Psoas muscle (tissue), 8 donors: ENCODE data around the gene TRPM3. TPM values are rescaled to one million over a fixed set of nuclear protein-coding genes. Genes with fewer than 3 reads are reported as not detected.

Source experiments
- ATAC-seq, 4 donors: fragments of 200-7000 bp; cut with Tn5 transposase; one replicate each; pipeline ENCODE4 v1.9.1; 2020; ENCODE audit warnings: moderate library complexity in 3 of 4, mild to moderate bottlenecking in 2 of 4
- DNase-seq, 2 donors: peaks; one replicate each; pipeline ENCODE4 v3.0.0-alpha.2; 2020
- H3K27ac ChIP-seq: fragments of 200-600 bp; one replicate; pipeline ENCODE4 v1.8.0; 2022
- H3K27me3 ChIP-seq, 3 donors: fragments of 200-600 bp in 1 of 3; one replicate each; pipeline versions ENCODE4 v1.6.1 to v1.8.0; 2013 to 2022; ENCODE audit warnings: low read length in 2 of 3, mild to moderate bottlenecking in 2 of 3, moderate library complexity in 1 of 3; ENCODE audit not compliant: insufficient read depth in 3 of 3
- H3K36me3 ChIP-seq, 2 donors: fragments of 200-600 bp in 1 of 2; one replicate each; pipeline versions ENCODE4 v1.6.1 to v1.8.0; 2013 to 2022; ENCODE audit warnings: low read depth in 1 of 2, mild to moderate bottlenecking in 1 of 2, moderate library complexity in 1 of 2; ENCODE audit not compliant: insufficient read depth in 1 of 2
- H3K4me1 ChIP-seq: fragments of 200-600 bp; one replicate; pipeline ENCODE4 v1.8.0; 2022
- H3K4me3 ChIP-seq: fragments of 200-600 bp; one replicate; pipeline ENCODE4 v1.8.0; 2022; ENCODE audit warnings: mild to moderate bottlenecking
- H3K9me3 ChIP-seq: fragments of 200-600 bp; one replicate; pipeline ENCODE4 v1.8.0; 2022
- WGBS, 3 donors: extraction: QIAGEN DNeasy Blood & Tissue Kit; methylation state at CpG; one replicate each; pipeline versions ENCODE4 v1.1.6 to v1.1.7; 2013; 5-methylcytosine and 5-hydroxymethylcytosine counted together
- intact Hi-C, 2 donors: fragments of 100-400 bp; cut with DNase I; formaldehyde crosslinking; loops; one replicate each; pipeline versions ENCODE4 v1.11.0 to v1.14.2; 2022
- polyA plus RNA-seq, 3 donors: library from polyadenylated mRNA; stranded (reverse); fragments of 200-250 nt; gene quantifications; one replicate each; pipeline ENCODE4 v1.2.3, GENCODE V29; 2013
- total RNA-seq, 4 donors: library from RNA; stranded (reverse); fragmentation: NEBNext Ultra II Directional in 2 of 4; extraction: Animal tissue kit (Norgen Biotek cat#: 25700) in 2 of 4; gene quantifications; one replicate each; pipeline versions ENCODE4 v1.2.1 to v1.2.4, GENCODE V29; 2021 to 2023
- TF ChIP-seq, protein P1 (sequence below): fragments of 200-600 bp; IDR thresholded peaks from one replicate; pipeline ENCODE4 v1.8.0; 2022; ENCODE audit warnings: antibody characterized with exemption
- donor health status: healthy with polysubstance abuse.
- donor health status: DM: no; HTN: no; CAD: no; lungs with moderate emphysema.
- donor health status: Bipolar disorder and iron deficiency.
- donor health status: healthy.
- donor health status: DM: yes; HTN: yes; CAD: no.
- donor health status: DM: no; HTN: no; CAD: no.
- donor health status: DM: no; HTN: no; CAD: no.
- donor health status: DM: yes; HTN: yes; CAD: no.

Gene TRPM3
- total and polyA plus RNA-seq, 7 donors = 0.01 to 0.16 (median 0.06) TPM; not detected in 3

DNA sequence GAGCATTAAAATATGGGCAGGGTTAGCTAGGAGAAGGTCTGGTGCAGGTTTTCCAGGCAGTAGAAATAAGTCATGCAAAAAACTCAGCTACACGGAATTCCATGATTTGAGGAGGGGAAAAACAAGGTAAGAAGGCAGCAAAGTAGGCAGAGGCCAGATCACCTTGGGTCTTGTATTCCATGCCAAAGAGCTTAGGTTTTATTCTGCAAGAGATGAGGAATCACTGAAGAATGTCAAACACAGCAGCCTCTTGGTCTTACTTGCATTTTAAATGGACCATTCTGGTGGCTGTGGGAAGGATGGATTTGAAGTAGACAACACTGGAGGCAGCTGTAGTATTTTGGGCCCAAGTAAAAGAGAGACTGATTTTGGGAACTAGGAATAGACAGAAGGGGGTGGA lies 8.6 kb downstream of the TRPM3 start:
- 77 to 88% (median 84%) methylated on average over 1 of the region's 1 CpG for WGBS, 3 donors
- TF ChIP-seq, protein P1, sequence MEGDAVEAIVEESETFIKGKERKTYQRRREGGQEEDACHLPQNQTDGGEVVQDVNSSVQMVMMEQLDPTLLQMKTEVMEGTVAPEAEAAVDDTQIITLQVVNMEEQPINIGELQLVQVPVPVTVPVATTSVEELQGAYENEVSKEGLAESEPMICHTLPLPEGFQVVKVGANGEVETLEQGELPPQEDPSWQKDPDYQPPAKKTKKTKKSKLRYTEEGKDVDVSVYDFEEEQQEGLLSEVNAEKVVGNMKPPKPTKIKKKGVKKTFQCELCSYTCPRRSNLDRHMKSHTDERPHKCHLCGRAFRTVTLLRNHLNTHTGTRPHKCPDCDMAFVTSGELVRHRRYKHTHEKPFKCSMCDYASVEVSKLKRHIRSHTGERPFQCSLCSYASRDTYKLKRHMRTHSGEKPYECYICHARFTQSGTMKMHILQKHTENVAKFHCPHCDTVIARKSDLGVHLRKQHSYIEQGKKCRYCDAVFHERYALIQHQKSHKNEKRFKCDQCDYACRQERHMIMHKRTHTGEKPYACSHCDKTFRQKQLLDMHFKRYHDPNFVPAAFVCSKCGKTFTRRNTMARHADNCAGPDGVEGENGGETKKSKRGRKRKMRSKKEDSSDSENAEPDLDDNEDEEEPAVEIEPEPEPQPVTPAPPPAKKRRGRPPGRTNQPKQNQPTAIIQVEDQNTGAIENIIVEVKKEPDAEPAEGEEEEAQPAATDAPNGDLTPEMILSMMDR = no peak
- H3K9me3 ChIP-seq = no peaks in the 10 kb centered on the region
- no peak overlapping the region for H3K4me3 ChIP-seq
- H3K36me3 ChIP-seq = no peaks in the 10 kb centered on the region
- H3K27ac ChIP-seq = no peak overlapping the region
- no peak for DNase-seq
- no peaks in the 10 kb centered on the region for H3K4me1 ChIP-seq
- intact Hi-C loops = no loop called here
- H3K27me3 ChIP-seq = no peaks in the 10 kb centered on the region
- ATAC-seq = no peak

DNA sequence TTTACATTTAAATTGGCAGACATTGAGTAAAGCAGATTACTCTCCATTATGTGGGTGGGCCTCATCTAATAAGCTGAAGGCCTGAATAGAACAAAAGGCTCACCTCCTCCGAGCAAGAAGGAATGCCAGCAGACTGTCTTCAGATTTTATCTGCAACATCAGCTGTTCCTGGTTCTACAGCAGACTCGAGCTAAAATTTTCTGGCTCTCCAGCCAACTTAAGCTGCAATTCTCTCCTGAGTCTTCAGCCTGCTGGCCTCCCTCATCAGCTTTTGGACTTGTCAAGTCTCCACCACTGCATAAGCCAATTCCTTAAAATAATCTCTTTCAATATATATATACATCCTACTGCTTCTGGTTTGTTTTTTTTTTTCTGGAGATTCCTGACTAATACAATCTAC lies 12.5 kb downstream of the TRPM3 start:
- intact Hi-C loops = no loop called here
- Histone ChIP-seq H3K4me1 (no peaks in the 10 kb centered on the region), H3K9me3 (no peaks in the 10 kb centered on the region), H3K27ac (no peak overlapping the region), H3K4me3 (no peak overlapping the region), H3K36me3 (no peaks in the 10 kb centered on the region), H3K27me3 (no peaks in the 10 kb centered on the region)
- DNase-seq (no peak), ATAC-seq (no peak)
- TF ChIP-seq, protein P1 = no peak
- WGBS, 3 donors = 22 to 38% (median 31%) methylated on average over 2 of the region's 2 CpGs

DNA sequence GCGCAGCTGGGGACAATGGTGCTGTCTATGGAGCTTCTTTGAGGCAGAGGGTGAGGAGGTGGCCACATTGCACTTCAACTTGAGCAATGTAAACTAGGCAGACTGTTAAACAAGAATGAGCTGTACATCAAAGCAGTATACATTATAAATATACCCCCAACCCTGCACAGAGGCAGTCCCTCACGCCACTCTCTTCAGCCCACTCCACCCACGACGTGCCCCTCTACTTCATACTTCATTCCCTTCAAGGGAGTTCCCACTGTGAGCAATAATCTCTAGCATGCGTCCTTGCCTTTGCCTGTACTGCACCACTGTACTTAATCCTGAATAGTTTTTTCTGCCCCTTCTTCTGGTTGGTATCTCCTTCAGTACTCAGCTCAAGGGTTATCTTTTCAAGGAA lies 14.4 kb downstream of the TRPM3 start:
- no peaks in the 10 kb centered on the region for H3K9me3 ChIP-seq
- 78 to 84% (median 83%) methylated on average over 5 of the region's 5 CpGs for WGBS, 3 donors
- intact Hi-C loops = no loop called here
- TF ChIP-seq, protein P1 = no peak
- no peak for ATAC-seq
- DNase-seq = no peak
- H3K36me3 ChIP-seq = no peaks in the 10 kb centered on the region
- no peaks in the 10 kb centered on the region for H3K27me3 ChIP-seq
- no peak overlapping the region for H3K27ac ChIP-seq
- H3K4me3 ChIP-seq = no peak overlapping the region
- H3K4me1 ChIP-seq = no peaks in the 10 kb centered on the region

DNA sequence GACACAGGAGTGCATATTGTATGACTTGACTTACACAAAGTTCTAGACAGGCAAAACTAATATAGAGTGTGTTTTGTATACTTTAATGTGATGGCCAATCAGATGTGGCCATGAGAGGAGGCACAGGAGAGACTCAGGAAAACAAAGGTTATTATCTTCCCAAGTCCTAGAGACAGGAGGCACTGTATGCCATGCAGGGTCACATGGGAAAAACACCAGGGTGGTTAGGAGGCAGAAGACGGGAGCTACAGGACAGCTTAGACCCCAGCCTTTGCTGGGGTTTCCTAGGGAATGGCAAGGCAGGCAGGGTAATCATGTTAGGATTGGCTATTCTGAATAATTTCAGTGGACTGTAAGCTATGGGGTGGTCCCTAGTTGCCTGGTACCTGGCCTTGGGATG lies 16.2 kb downstream of the TRPM3 start:
- H3K4me3 ChIP-seq = no peak overlapping the region
- WGBS, 3 donors = 68 to 82% (median 75%) methylated on average over 1 of the region's 1 CpG
- H3K9me3 ChIP-seq = no peaks in the 10 kb centered on the region
- no peaks in the 10 kb centered on the region for H3K4me1 ChIP-seq
- no peak for ATAC-seq
- H3K27me3 ChIP-seq = no peaks in the 10 kb centered on the region
- H3K27ac ChIP-seq = no peak overlapping the region
- intact Hi-C loops = no loop called here
- no peak for DNase-seq
- TF ChIP-seq, protein P1 = no peak
- no peaks in the 10 kb centered on the region for H3K36me3 ChIP-seq

DNA sequence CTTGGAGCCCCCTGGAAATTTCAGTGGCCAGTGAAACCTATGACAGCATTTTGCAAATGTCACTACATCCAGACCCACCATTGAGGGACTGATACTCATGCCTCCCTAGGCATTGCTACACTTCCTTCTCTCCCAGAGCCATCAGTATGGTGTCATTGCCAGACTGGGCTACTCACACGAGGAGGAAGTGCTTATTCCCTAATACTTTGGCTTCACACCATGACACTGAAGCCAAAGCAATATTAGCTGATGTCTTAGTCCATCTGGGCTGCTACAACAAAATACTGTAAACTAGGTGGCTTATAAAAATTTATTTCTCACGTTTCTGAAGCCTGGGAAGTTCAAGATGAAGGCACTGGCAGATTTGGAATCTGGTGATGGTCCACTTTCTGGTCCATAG lies 22.6 kb downstream of the TRPM3 start:
- 14 to 30% (median 19%) methylated on average over 2 of the region's 2 CpGs for WGBS, 3 donors
- H3K36me3 ChIP-seq = no peaks in the 10 kb centered on the region
- no peaks in the 10 kb centered on the region for H3K4me1 ChIP-seq
- H3K27me3 ChIP-seq = no peaks in the 10 kb centered on the region
- intact Hi-C loops = no loop called here
- H3K9me3 ChIP-seq = no peaks in the 10 kb centered on the region
- DNase-seq (no peak), ATAC-seq (no peak)
- H3K4me3 ChIP-seq = no peak overlapping the region
- no peak overlapping the region for H3K27ac ChIP-seq
- TF ChIP-seq, protein P1 = no peak
